Stimulated activated CD8-positive, alpha-beta memory T cell treated with anti-CD3 and anti-CD28 coated beads, Interleukin-7, amount 100 ng/mL, for 1 hour (primary cell): ENCODE results near the gene TMEM191C.
"Not testable (repeated sequence)": the region's sequence is repeated elsewhere in the genome, so short reads cannot be mapped to it uniquely, and the experiment has no call there.

Experiments used
- DNase-seq, 2 donors: peaks; one replicate each; pipeline ENCODE4 v3.0.0-alpha.2; 2020; ENCODE audit warnings: low read depth in 2 of 2

TMEM191C gene

GRCh38 chr22:21446128-21446826, 20.9 kb upstream of the TMEM191C start:
- no peak for DNase-seq

GRCh38 chr22:21446827-21447690, 20.1 kb upstream of the TMEM191C start:
- DNase-seq = no peak

- no peak for DNase-seq
Measured at GRCh38 chr22:21447694-21448402, 19.3 kb upstream of the TMEM191C start.

- no peak for DNase-seq
Measured at GRCh38 chr22:21448627-21449416, 18.4 kb upstream of the TMEM191C start.

GRCh38 chr22:21449531-21450319, 17.5 kb upstream of the TMEM191C start:
- DNase-seq = no peak

GRCh38 chr22:21450320-21450831, 16.8 kb upstream of the TMEM191C start:
- DNase-seq = no peak

GRCh38 chr22:21450858-21451353, 16.3 kb upstream of the TMEM191C start:
- DNase-seq = no peak

GRCh38 chr22:21451545-21452520, 15.4 kb upstream of the TMEM191C start:
- DNase-seq = no peak

GRCh38 chr22:21452666-21453065, 14.5 kb upstream of the TMEM191C start:
- DNase-seq = not testable (repeated sequence)

GRCh38 chr22:21454998-21455333, 12.2 kb upstream of the TMEM191C start:
- DNase-seq = not testable (repeated sequence)

GRCh38 chr22:21455334-21456089, 11.7 kb upstream of the TMEM191C start:
- no peak for DNase-seq

- DNase-seq = no peak
Measured at GRCh38 chr22:21457023-21457787, 10.0 kb upstream of the TMEM191C start.

- DNase-seq = not testable (repeated sequence)
Measured at GRCh38 chr22:21462672-21463071, 4.5 kb upstream of the TMEM191C start.

- DNase-seq = peak; percentile 73 to 85
Measured at GRCh38 chr22:21468194-21469096, 1.3 kb downstream of the TMEM191C start.

- not testable (repeated sequence) for DNase-seq
Measured at GRCh38 chr22:21469097-21469994, 2.2 kb downstream of the TMEM191C start.

- not testable (repeated sequence) for DNase-seq
Measured at GRCh38 chr22:21472984-21473383, 5.8 kb downstream of the TMEM191C start.
